CD4-positive, alpha-beta T cell treated with Interleukin-17A for 1 hour (primary cell): ENCODE measurements around the gene PRR35.

Experiments
- DNase-seq: peaks from one replicate; pipeline ENCODE4 v3.0.0-alpha.2; 2020

The PRR35 gene

DNA sequence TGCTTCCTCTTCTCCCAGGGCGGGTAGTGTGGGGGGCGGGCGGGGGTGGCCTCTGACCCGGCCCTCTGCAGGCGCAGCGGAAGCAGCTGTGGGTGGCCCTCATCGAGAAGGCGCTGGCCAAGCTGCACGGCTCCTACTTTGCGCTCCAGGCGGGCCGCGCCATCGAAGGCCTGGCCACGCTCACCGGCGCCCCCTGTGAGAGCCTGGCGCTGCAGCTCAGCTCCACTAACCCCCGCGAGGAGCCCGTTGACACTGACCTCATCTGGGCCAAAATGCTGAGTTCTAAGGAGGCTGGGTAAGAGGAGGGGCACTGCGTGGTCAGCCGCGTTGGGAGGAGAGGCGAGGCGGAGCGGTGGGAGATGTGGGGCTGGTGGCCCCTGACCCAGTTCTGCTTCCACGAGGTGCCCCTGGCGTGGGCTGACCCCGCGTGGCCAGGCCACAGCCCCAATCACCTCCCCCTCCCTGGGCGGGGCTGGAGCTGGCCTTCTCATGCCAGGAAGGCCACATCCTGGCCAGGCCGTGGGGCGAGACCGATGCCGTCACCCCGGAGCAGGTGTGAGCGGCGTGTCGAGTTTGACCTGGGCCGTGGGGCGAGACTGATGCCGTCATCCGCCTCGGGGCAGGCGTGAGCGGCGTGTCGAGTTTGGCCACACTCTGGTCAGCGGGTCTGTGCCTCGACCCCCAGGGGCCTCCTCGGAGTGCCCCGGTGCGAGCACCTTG, 10.5 kb upstream of the PRR35 start:
- DNase-seq = no peak

DNA sequence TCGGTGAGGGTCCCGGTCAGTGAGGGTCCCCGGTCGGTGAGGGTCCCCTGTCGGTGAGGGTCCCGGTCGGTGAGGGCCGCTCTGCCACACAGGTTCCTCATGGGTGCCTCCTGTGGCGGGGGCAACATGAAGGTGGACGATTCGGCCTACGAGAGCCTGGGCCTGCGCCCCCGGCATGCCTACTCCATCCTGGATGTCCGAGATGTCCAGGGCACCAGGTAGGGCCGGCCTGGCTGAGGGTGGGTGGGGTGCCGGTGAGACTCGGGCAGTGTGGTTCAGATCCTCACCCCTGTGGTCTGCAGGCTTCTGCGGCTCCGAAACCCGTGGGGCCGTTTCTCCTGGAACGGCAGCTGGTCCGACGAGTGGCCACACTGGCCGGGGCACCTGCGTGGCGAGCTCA, 9.0 kb upstream of the PRR35 start:
- DNase-seq = no peak

DNA sequence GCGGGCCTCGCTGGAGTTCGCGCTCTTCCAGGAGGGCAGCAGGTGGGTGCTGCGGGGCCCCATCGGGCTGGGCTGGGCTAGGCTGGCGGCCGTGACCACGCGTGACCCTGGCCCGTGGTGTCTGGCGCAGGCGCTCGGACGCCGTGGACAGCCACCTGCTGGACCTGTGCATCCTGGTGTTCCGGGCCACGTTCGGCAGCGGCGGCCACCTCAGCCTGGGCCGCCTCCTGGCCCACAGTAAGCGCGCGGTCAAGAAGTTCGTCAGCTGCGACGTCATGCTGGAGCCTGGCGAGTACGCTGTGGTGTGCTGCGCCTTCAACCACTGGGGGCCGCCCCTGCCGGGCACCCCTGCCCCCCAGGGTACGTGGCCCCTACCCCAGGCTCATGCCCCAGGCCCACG, 8.0 kb upstream of the PRR35 start:
- DNase-seq = no peak

DNA sequence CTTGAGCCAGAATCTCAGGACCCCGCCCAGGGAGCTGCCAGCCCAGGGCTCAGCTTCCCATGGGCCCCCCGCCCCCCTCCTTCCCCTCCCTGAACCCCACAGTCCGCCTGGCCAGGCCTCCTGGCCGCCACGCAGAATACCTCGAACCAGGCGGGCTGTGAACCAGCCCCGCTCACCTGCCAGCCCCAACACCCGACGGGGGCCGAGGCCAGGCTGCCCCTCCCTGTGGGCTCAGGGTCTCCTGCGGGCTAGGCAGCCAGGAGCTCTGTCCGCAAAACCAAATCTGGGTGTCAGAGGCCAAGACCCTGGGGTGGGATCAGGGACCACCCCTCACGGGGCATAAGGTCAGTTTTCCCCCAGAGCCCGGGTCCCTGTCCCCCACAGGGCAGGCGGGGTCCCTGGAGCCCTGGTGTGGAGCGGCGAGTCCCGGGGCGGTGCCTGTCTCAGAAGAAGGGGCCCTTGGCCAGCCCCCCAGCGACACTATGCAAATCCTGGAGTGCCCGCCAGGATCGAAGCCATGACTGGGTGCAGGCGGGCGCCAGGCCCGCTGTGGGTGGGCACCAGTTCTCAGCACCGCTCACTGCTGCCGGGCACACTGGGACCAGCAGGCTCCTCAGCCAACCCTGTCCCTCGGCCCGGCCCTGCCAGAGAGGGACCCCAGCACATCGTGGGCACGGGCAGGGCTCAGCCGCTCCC, 6.4 kb upstream of the PRR35 start:
- DNase-seq = no peak

- no peak for DNase-seq
Measured at GRCh38 chr16:554297-554621, 5.9 kb upstream of the PRR35 start.

- DNase-seq = no peak
Measured at GRCh38 chr16:554640-555365, 5.4 kb upstream of the PRR35 start.

DNA sequence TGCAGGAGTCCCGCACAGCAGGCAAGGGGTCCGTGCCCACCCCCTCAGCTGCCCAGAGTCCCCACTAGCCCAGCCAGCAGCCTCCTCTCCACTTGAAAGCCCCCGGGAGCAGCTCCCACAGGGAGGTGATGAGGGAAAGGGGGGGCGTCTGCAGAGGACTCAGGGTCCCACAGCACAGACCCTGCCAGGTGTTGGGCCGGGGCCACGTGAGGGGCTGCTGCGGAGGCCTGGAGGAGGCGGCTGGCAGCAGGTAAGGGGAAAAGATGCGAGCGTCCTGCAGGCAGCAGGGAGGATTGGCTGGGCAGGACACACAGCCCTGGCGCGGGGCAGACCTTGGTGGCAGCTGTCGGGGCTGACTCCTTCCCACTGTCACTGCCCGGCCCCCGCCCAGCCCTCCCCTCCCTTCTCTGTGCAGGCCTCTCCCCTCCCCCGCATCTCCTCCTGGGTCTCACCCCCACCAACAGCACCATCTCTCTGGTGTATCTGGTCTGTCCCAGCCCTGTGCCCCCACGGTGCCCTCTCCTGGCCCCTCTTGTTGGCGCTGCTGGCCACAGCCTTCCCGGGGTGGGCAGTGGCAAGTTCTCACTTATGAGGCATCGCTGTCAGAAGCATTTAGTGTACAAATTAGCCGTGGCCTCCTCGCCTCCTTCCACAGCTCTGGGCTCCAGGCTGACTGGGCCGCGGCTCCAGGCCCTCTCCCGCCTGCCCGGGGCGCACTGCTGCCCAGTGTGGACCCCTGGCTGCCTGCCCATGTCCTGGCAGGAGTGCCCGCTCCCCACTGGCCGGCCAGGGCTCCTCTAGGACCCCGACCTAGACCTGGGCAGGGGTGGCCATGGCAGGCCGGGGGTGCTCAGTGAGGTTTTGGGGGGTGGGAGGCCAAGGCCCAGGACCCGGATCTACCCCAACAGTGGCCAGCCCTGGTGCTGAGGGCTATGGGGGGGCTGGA, 4.4 kb upstream of the PRR35 start:
- no peak for DNase-seq

GRCh38 chr16:556474-557173, 3.6 kb upstream of the PRR35 start:
- no peak for DNase-seq

GRCh38 chr16:557463-558297, 2.5 kb upstream of the PRR35 start:
- DNase-seq = no peak

GRCh38 chr16:558298-559020, 1.7 kb upstream of the PRR35 start:
- no peak for DNase-seq

DNA sequence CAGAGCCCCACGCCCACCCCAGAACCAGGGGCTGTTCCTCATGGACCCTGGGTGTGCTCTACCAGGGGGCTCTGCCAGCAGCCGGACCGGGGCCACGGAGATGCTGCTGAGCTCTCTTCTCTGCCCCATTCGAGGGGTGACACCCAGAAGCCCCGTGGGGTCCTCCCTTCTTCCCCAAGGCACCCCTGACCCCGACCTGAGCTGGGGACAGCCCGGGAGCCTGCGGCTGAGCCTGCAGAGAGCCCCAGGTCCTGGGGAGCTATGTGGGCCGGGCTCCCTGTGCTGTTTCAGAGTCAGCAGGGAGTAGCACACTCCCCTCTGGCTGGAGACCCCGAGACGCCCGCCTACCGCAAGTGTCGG, 1.2 kb upstream of the PRR35 start:
- DNase-seq = no peak

DNA sequence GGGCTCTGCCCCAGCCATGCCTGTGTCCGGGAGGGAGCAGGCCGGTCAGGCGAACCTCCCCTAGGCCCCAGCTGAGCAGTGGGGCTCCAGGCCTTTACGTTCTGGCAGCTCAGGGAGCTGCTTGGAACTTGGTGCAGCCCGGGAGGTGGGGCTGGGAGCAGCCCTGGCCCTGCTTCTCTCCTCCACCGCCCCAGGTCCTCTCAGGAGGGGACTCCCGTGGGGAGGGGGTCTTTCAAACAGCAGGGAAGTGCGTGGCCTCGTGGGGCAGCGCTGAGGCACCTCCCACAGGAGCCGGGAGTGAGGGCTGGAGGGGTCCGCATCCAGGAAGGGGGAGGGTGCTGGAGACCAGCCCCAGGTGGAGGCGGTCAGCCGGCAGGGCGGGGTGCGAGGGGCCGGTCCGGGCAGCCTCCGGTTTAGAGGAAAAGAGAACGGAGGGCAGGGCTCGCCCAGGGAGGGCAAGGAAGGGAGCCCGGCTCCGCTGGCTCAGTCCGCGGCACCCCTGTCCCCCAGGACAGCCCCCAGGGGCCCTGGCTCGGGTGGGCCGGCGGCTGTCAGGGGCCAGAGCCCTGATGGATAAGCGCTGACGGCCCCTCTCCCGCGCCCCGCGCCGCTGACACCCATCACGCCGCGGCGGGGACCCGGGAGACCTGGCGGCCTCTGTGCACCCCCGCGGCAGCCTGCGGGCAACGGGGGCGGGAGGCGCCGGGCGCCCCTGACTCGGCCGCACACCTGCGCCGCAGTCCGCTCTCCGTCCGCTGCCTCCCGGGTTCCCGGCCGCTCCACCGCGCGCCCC, 587 bp upstream of the PRR35 start:
- no peak for DNase-seq

GRCh38 chr16:560701-561412, 663 bp downstream of the PRR35 start:
- DNase-seq = no peak

DNA sequence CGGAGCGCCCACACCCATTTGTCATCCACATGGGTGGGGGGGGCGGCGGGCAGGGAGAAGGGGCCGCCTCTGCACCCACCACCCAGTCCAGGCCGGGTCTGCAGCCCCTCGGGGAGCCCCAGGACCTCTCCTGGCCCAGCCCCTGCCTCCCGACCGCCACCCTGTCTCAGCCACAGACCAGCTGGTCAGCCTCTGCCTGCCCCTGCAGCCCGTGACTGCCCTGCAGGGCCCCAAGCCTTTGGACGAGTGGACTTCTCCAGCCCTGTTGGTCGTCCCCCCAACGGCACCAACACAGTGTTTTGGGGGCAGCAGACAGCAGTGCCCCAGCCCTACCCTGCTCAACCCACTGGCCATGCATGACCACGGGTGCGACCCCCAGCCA, 1.2 kb downstream of the PRR35 start:
- no peak for DNase-seq

DNA sequence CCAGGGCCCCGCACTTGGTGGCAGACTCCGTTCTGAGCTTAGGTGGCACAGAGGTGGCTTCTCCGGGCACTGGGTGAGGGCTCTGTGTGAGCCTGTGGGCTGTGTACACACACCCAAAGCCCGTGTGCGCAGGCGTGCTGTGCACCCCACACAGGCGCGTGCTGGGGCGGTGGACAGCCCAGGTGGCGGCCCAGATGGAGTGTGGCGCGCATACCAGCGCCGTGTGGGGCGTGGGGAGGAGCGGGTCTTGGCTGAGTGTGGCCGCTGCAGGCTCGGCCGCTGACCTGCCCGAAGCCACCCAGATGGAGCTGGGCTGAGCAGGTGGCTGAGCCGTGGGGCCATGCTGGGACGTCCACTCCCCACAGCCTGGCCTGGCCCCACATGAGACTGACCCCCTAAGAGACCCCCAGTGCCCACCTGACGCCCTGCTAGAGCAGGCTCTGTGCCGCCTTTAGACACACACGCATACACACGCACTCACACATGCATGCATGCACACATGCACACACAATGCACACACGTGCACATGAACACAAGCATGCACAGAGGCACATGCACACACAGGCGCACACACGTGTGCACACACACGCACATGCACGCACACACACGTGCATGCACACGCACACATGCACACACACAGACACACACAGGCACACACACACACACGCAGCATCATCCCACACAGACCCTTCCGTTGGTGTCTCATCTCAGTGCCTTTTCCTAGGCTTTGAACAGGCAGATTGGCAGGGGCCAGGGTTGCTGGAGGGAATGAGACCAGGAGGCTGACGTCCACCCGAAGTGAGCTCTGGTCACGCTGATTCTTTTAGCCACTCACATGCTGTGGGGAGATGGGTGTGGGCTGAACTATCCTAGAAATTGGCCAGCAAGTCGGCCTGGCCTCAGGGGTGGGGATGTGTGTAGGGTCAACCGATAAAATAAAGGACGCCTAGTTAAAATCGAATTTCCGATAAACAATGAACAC, 2.1 kb downstream of the PRR35 start:
- no peak for DNase-seq

- DNase-seq = no peak
Measured at GRCh38 chr16:563072-563644, 3.0 kb downstream of the PRR35 start.

- DNase-seq = no peak
Measured at GRCh38 chr16:564690-565418, 4.7 kb downstream of the PRR35 start.
